Measurements from ENCODE around the gene DPH5. TPM values are rescaled to one million over a fixed set of nuclear protein-coding genes. Genes with fewer than 3 reads are reported as not detected.

DPH5 gene
- total and polyA plus RNA-seq, 12 donors: 26.3 to 44.3 (median 35.3) TPM

- intact Hi-C loops (cut with DNase I): no loop called here
- WGBS, 2 donors: 23 to 34% methylated on average over 1 of the region's 1 CpG
- no peaks in the 10 kb centered on the region for H3K9me3 ChIP-seq
- H3K27ac ChIP-seq: peak overlapping the region in 7 of 10 donors; percentile 16 to 75 (median 50)
- TF ChIP-seq, protein P1, sequence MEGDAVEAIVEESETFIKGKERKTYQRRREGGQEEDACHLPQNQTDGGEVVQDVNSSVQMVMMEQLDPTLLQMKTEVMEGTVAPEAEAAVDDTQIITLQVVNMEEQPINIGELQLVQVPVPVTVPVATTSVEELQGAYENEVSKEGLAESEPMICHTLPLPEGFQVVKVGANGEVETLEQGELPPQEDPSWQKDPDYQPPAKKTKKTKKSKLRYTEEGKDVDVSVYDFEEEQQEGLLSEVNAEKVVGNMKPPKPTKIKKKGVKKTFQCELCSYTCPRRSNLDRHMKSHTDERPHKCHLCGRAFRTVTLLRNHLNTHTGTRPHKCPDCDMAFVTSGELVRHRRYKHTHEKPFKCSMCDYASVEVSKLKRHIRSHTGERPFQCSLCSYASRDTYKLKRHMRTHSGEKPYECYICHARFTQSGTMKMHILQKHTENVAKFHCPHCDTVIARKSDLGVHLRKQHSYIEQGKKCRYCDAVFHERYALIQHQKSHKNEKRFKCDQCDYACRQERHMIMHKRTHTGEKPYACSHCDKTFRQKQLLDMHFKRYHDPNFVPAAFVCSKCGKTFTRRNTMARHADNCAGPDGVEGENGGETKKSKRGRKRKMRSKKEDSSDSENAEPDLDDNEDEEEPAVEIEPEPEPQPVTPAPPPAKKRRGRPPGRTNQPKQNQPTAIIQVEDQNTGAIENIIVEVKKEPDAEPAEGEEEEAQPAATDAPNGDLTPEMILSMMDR (IDR thresholded peaks at IDR 0.05): no peak
- no peak for DNase-seq
- ATAC-seq: peak in 7 of 8 donors; percentile 38 to 76 (median 73)
- H3K4me1 ChIP-seq: peaks cover 0 to 59% (median 23%) of the 10 kb centered on the region in 9 donors
- peaks cover 0 to 40% (median 4%) of the 10 kb centered on the region in 9 donors for H3K36me3 ChIP-seq
- no peak overlapping the region for H3K4me3 ChIP-seq
- no peaks in the 10 kb centered on the region for H3K27me3 ChIP-seq
Measured at GRCh38 chr1:101003012-101003650, 22.5 kb downstream of the DPH5 start.

GRCh38 chr1:101002551-101002950, 23.0 kb downstream of the DPH5 start:
- TF ChIP-seq, protein P1 (IDR thresholded peaks at IDR 0.05): no peak
- Histone ChIP-seq H3K4me1 (peaks cover 0 to 59% (median 23%) of the 10 kb centered on the region in 9 donors), H3K27me3 (no peaks in the 10 kb centered on the region), H3K9me3 (no peaks in the 10 kb centered on the region), H3K36me3 (peaks cover 0 to 40% (median 4%) of the 10 kb centered on the region in 9 donors), H3K4me3 (no peak overlapping the region), H3K27ac (peak overlapping the region in 9 of 10 donors; percentile 0 to 75 (median 42))
- ATAC-seq (peak; percentile 38 to 86 (median 65)), DNase-seq (no peak)
- WGBS, 2 donors: 24 to 30% methylated on average over 2 of the region's 2 CpGs
- intact Hi-C loops (cut with DNase I): no loop called here

GRCh38 chr1:101000131-101000873, 25.3 kb downstream of the DPH5 start:
- Histone ChIP-seq H3K4me1 (peaks cover 0 to 52% (median 36%) of the 10 kb centered on the region in 9 donors), H3K36me3 (peaks cover 0 to 53% (median 4%) of the 10 kb centered on the region in 9 donors), H3K4me3 (no peak overlapping the region), H3K27ac (no peak overlapping the region), H3K9me3 (no peaks in the 10 kb centered on the region), H3K27me3 (no peaks in the 10 kb centered on the region)
- TF ChIP-seq, protein P1 (IDR thresholded peaks at IDR 0.05): no peak
- no peak for ATAC-seq
- no peak for DNase-seq
- 96 to 97% methylated on average over 2 of the region's 2 CpGs for WGBS, 2 donors
- intact Hi-C loops (cut with DNase I): no loop called here

DNA sequence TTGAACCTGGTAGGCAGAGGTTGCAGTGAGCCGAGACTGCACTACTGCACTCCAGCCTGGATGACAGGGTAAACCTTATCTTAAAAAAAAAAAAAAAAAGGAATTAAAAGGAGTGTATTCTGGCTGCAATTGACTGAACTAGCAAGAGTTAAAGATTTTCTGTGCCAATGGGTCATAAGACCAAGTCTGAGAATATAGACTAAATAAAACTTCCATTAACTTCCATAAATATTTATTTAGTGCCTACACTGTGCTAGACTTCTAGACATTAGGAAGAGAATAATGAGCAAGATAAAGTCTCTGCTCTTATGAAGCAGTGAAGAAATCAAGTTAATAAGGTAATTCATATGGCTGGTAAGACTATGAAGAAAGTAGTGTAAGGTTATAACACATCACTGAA, 27.2 kb downstream of the DPH5 start:
- Histone ChIP-seq H3K36me3 (peaks cover 0 to 68% (median 4%) of the 10 kb centered on the region in 9 donors), H3K27ac (no peak overlapping the region), H3K4me3 (no peak overlapping the region), H3K9me3 (no peaks in the 10 kb centered on the region), H3K4me1 (peaks cover 0 to 46% (median 30%) of the 10 kb centered on the region in 9 donors), H3K27me3 (no peaks in the 10 kb centered on the region)
- intact Hi-C loops (cut with DNase I): no loop called here
- 96 to 98% methylated on average over 1 of the region's 1 CpG for WGBS, 2 donors
- DNase-seq (no peak), ATAC-seq (no peak)
- TF ChIP-seq, protein P1 (IDR thresholded peaks at IDR 0.05): no peak

Measured in heart right ventricle (tissue), 16 donors.